Activated naive CD4-positive, alpha-beta T cell treated with anti-CD3 and anti-CD28 coated beads, Interleukin-2, amount 50 U/mL, for 24 hours (primary cell): ENCODE measurements around the gene BICC1.

Experiments
- H3K27ac Mint-ChIP-seq: one replicate; pipeline ENCODE4 v1.8.0; 2021; ENCODE audit warnings: mild to moderate bottlenecking, mixed read lengths
- H3K27me3 Mint-ChIP-seq: one replicate; pipeline ENCODE4 v1.8.0; 2021; ENCODE audit warnings: mixed read lengths
- H3K36me3 Mint-ChIP-seq: one replicate; pipeline ENCODE4 v1.8.0; 2021; ENCODE audit warnings: mixed read lengths
- H3K4me1 Mint-ChIP-seq: one replicate; pipeline ENCODE4 v1.8.0; 2021; ENCODE audit warnings: mixed read lengths
- H3K4me3 Mint-ChIP-seq: one replicate; pipeline ENCODE4 v1.8.0; 2021; ENCODE audit warnings: mild to moderate bottlenecking, mixed read lengths
- H3K9me3 Mint-ChIP-seq: one replicate; pipeline ENCODE4 v1.8.0; 2021; ENCODE audit warnings: mixed read lengths

Gene BICC1

DNA sequence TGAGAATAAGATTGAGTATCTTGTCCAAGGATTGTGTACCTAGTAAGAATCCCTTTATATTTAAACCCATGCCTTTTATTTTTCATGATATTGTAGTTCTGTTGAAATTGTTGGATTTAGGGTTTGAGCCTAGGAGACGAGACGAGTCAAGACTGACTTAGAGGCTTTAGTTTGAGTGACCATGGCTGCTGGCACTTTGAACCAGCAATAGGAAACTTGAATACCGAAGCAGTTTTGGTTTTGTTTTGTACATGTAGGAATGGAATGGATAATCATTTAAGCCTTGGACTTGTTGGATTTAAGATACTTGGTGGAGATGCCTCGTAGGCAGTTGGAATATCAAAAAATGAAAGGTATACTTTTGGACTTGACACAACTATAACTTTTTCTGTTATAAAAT, 229.0 kb downstream of the BICC1 start:
- Mint-ChIP-seq H3K9me3 (no peaks in the 10 kb centered on the region), H3K27me3 (no peaks in the 10 kb centered on the region), H3K27ac (no peak overlapping the region), H3K36me3 (no peaks in the 10 kb centered on the region), H3K4me1 (no peaks in the 10 kb centered on the region), H3K4me3 (no peak overlapping the region)

DNA sequence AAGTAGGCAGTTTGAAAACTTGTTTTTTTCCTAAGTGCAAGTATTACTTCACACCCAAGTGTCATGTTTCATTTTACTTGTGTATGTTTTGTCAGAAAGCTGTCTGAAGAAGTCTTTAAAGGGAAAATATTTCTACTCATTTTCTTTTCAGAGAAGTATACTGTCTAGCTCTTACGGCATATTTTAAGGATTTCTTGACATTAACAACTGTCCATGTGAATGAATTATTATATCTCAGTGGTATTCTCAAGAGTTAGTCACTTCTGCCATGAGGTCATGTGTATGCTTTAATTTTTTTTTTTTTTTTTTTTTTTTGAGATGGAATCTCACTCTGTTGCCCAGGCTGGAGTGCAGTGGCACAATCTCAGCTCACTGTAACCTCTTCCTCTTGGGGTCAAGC, 229.5 kb downstream of the BICC1 start:
- Mint-ChIP-seq H3K27ac (no peak overlapping the region), H3K36me3 (no peaks in the 10 kb centered on the region), H3K4me1 (no peaks in the 10 kb centered on the region), H3K27me3 (no peaks in the 10 kb centered on the region), H3K4me3 (no peak overlapping the region), H3K9me3 (no peaks in the 10 kb centered on the region)

DNA sequence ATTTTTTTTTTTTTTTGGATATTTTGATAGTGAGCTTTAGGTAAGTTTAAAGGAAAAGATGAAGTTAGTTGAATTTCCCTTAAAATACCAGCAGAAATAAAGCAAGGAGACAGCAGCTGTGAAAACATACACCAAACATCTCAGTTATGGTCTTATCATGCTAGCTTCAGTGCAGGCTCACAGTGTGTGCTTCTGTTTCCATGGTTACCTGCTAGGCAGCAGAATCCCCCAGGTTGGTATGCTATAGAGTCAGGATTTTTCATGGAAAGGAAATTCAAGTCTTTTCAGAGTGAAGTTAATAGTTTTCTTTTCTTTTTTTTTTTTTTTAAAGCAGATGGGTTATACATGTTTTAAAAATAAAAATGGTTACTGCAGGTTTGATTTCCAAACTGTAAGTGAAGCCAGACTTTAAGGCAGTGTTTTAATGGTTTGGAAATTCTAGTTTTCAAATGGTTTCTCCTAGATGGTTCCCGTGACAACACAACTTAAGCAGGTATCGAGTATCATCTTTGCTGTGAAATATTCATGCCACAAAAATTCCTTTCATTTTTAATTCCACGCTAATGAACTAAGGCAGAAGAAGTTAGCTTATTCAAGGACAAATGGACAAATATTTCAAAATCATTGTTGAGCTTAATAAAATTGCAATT, 230.9 kb downstream of the BICC1 start:
- Mint-ChIP-seq H3K27me3 (no peaks in the 10 kb centered on the region), H3K4me3 (no peak overlapping the region), H3K36me3 (no peaks in the 10 kb centered on the region), H3K4me1 (no peaks in the 10 kb centered on the region), H3K9me3 (no peaks in the 10 kb centered on the region), H3K27ac (no peak overlapping the region)

DNA sequence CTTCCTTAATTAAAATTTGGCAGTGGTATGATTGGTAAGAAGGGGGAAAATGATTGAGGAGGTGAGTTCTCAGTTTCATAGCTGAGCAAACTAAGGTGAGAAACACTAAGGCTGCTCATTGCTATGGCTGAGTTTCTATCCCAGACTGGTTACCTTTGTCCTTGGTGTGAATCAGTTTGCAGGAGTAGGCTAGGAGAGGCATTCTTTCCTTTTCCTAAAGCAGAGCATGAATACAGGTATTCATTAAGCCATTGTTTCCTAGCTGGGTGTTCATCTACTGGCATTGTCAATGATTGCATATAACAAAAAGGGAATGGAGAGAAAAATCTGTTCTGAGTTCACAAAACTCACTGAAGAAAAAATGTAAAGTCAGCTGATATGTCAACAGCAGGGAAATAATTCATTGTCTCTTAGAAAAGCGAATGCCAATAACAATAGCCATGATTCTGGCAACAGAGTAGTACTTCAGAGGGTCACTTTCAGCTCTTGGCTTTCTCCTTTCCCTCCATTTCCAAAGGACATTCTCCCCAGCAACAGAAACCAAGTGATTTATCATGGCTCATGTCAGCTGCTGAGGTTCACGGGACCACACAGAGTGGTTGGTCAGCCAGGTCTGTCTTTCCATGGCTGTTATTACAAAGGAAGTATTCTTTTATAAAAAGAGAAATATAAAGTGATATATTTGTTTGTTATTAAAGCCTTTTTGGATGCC, 234.0 kb downstream of the BICC1 start:
- Mint-ChIP-seq H3K27ac (no peak overlapping the region), H3K36me3 (no peaks in the 10 kb centered on the region)

DNA sequence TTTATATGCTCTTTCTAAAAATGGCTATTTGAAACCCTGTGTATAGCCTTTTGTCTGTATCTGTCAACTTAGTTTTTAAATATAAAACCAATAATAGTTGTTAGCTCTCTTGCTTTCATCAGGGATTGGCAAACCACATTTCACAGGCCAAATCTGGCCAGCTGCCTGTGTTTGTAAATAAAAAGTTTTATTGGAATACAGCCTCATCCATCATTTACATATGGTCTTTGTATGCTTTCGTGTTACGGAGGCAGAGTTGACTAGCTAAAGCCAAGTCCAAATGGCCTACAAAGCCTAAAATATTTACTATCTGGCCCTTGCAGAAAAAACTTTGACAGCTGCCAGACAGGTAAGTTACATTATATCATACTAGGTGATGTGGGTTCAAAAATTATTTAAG, 235.0 kb downstream of the BICC1 start:
- Mint-ChIP-seq H3K36me3 (no peaks in the 10 kb centered on the region), H3K27me3 (no peaks in the 10 kb centered on the region), H3K27ac (no peak overlapping the region), H3K9me3 (no peaks in the 10 kb centered on the region), H3K4me3 (no peak overlapping the region), H3K4me1 (no peaks in the 10 kb centered on the region)

More for the DNA sequence above, 234.0 kb downstream of the BICC1 start:
- H3K27me3 Mint-ChIP-seq: no peaks in the 10 kb centered on the region
- H3K4me1 Mint-ChIP-seq: no peaks in the 10 kb centered on the region
- no peaks in the 10 kb centered on the region for H3K9me3 Mint-ChIP-seq
- no peak overlapping the region for H3K4me3 Mint-ChIP-seq

DNA sequence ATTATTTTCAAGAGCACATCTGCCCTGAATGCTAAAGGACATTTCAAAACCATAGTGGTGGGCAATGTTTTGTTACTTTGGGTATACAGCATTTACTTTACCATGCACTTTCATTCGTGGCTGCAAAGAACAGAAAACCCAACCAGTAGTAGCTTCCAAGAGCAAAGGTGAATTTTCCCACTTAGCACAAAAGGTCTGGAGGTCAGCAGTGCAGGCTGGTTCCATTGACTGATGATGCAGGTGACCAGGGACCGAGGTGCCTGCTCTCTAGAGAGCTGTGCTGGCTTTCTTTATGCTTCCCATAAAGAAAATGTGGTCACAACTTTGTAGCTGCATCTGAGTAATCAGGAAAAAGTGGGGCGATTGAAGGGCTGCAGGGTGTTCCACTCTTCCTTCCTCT, 240.0 kb downstream of the BICC1 start:
- Mint-ChIP-seq H3K27ac (no peak overlapping the region), H3K36me3 (no peaks in the 10 kb centered on the region), H3K9me3 (no peaks in the 10 kb centered on the region), H3K4me3 (no peak overlapping the region), H3K27me3 (peaks cover 4% of the 10 kb centered on the region), H3K4me1 (no peaks in the 10 kb centered on the region)

DNA sequence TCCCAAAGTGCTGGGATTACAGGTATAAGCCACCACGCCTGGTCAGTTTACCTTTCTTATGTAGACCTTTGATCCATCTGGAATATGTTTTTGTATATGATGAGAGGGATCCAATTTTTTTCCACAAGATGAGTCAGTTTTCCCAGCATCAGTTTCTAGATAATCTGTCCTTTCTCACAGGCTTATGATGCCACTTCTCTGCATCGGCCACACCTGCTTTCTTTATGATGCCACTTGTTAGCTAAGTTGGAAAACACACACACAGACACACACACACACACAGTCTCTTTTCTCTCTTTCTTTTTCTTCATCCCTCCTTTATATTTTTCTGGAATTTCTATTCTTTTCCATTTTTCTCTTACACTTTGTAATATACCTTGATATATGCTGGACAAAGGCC, 240.8 kb downstream of the BICC1 start:
- peaks cover 4% of the 10 kb centered on the region for H3K27me3 Mint-ChIP-seq
- H3K4me1 Mint-ChIP-seq: no peaks in the 10 kb centered on the region
- no peak overlapping the region for H3K4me3 Mint-ChIP-seq
- no peaks in the 10 kb centered on the region for H3K36me3 Mint-ChIP-seq
- H3K9me3 Mint-ChIP-seq: no peaks in the 10 kb centered on the region
- H3K27ac Mint-ChIP-seq: no peak overlapping the region

DNA sequence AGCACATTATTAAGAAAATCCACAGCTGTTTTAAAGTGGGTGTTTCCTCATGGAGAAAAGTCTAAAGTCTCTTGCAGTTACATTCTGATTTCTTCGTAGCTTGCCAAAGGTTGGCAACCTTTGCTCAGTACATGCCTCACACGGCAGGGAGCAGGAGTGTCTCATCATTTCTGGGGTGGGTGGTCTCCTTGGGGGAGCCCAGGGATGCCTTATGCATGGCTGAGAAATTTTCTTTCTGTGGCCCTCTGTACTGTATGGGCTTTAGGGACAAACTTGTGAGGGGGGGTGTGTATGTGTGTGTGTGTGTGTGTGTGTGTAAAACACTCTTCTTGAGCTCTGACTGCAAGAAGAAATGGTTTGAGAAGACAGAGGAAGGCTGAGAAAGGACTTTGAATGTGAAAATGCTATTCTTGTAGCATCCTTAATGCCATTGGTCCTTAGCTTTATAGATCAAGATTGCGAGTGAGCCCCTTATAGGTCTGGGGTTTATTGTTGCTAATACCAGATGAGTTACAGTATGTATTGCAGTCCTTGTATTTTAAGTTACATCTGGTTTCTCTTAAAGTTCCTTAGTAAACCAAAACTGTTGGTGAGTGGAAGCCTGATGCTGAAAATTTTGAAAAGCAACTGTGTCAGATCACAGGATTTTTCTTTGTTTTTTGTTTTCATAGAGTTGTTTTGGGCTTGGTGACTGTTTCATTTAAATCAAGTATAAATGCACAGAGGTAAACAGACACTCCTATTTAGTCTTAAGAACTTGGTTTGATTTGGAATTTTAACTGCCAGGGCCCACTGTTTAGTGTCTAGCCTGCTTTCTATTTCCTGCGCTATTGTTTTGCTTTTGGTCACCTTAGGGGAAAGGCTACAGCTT, 242.0 kb downstream of the BICC1 start:
- H3K4me1 Mint-ChIP-seq: no peaks in the 10 kb centered on the region
- no peak overlapping the region for H3K4me3 Mint-ChIP-seq
- H3K36me3 Mint-ChIP-seq: no peaks in the 10 kb centered on the region
- no peaks in the 10 kb centered on the region for H3K9me3 Mint-ChIP-seq
- H3K27me3 Mint-ChIP-seq: peaks cover 4% of the 10 kb centered on the region
- no peak overlapping the region for H3K27ac Mint-ChIP-seq

DNA sequence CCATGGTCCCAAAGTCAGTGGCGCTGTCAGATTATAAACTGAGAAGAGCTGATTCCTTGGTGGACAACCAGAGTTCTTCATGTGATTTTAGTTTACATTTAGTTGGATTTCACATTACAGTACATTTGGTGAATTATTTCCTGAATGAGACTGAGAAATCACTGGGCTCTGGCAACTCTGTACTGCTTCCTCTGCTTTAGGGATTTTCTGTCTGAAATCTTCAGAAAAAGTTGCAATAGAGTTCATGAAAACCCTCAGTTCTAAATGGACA, 242.6 kb downstream of the BICC1 start:
- Mint-ChIP-seq H3K36me3 (no peaks in the 10 kb centered on the region), H3K4me3 (no peak overlapping the region), H3K4me1 (no peaks in the 10 kb centered on the region), H3K27me3 (peaks cover 4% of the 10 kb centered on the region), H3K27ac (no peak overlapping the region), H3K9me3 (no peaks in the 10 kb centered on the region)

DNA sequence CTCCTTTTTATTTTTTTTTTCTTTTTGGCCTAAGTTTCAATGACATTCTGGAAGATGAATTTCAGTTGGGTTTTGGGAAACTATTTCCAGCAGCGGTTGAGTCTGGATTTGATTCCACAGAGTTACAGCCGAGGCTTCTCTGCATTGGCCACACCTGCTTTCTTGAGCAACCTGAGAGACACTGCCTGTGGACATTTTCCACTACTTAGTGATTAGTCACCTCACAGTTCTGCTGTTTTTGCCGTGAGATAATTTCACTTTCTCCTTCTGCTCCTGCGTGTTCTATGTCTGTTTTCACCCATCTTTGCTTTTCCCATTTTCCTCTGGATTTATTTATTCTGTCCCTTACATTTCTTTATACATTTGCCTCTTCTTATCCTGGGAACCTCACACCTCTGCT, 243.0 kb downstream of the BICC1 start:
- Mint-ChIP-seq H3K27me3 (peaks cover 4% of the 10 kb centered on the region), H3K9me3 (no peaks in the 10 kb centered on the region), H3K36me3 (no peaks in the 10 kb centered on the region), H3K27ac (no peak overlapping the region), H3K4me3 (no peak overlapping the region), H3K4me1 (no peaks in the 10 kb centered on the region)

DNA sequence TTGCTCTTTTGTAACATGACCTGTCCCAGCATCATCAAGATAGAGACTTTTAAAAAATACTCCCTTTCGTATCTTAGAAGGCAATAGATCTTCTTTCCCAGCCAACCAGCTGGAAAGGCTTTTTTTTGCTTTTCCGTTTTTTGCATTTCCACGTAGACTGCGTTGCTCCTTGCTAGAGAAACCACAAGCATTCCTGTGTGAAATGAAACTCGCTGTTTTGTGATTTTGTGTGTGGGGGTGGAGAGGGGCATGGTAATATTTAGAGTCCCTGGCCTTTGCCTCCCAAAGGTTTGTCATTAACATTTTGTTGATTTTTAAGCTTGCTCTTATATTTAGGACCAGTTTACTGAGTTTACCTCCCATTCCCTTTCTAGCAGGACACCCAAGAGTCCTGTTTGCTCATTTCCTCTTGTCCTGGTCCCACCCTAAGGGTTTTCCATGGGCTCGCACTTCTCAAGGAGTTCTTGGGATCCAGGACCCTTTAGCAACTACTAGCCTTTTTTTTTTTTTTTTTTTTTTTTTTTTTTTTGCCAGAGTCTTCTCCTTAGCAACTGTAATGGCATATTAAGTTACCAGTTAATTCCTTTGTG, 243.6 kb downstream of the BICC1 start:
- H3K27me3 Mint-ChIP-seq: peaks cover 4% of the 10 kb centered on the region
- H3K4me3 Mint-ChIP-seq: no peak overlapping the region
- no peak overlapping the region for H3K27ac Mint-ChIP-seq

DNA sequence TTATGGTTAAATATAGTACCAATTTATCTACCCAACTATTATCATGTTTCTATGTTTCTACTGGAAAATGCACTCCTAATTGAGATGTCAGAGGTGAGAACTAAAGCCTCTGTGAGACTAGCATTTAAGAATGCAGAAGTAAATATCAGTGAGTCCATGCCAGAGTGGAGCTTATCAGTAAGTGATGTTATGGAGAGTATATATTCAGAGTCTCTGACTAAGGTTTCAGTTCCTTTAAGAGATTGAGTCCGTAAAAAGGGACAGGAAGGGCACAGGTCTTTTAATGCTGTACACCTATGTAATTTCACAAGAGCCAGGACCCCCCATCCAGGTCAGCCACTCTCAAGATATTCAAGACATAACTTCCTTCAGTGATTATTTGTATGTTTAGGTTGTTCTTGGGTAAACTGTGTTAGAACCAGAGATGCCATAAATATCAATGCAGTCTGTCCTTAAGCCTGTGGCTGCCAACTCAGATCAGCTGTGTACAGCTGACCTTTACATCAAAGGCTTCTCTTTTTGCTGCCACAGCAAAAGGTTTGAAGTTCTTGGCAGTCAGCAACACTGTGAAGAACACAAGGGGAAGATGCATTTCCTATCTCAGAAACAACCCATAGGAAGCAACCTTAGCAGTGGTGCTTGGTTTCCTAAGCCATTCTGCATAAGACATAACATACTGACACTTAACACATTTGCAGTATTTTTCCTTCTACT, 244.8 kb downstream of the BICC1 start:
- no peak overlapping the region for H3K27ac Mint-ChIP-seq
- H3K27me3 Mint-ChIP-seq: peaks cover 4% of the 10 kb centered on the region
- H3K4me3 Mint-ChIP-seq: no peak overlapping the region
- no peaks in the 10 kb centered on the region for H3K4me1 Mint-ChIP-seq
- no peaks in the 10 kb centered on the region for H3K36me3 Mint-ChIP-seq
- no peaks in the 10 kb centered on the region for H3K9me3 Mint-ChIP-seq

More for the DNA sequence above, 243.6 kb downstream of the BICC1 start:
- no peaks in the 10 kb centered on the region for H3K9me3 Mint-ChIP-seq
- H3K4me1 Mint-ChIP-seq: no peaks in the 10 kb centered on the region
- H3K36me3 Mint-ChIP-seq: no peaks in the 10 kb centered on the region

DNA sequence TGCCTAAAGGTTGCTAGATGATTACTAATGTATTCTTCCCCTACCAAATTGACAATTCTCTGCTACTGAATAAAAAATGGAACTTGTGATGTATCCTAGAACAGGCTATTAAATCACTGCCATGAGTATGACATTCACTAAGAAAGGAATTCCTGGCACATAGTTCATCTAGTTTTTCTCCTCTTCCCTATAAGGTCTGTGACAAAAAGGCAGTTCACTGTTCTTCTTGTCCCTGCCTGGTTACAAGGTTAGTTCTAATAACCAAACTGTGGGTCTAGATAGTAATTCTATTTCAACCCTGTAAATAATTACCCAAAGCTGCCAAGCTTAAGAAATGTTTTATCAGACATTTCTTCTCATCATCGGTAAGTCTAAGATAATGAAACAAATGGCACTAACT, 245.6 kb downstream of the BICC1 start:
- Mint-ChIP-seq H3K4me1 (no peaks in the 10 kb centered on the region), H3K4me3 (no peak overlapping the region), H3K9me3 (no peaks in the 10 kb centered on the region), H3K27me3 (peaks cover 4% of the 10 kb centered on the region), H3K36me3 (no peaks in the 10 kb centered on the region), H3K27ac (no peak overlapping the region)

DNA sequence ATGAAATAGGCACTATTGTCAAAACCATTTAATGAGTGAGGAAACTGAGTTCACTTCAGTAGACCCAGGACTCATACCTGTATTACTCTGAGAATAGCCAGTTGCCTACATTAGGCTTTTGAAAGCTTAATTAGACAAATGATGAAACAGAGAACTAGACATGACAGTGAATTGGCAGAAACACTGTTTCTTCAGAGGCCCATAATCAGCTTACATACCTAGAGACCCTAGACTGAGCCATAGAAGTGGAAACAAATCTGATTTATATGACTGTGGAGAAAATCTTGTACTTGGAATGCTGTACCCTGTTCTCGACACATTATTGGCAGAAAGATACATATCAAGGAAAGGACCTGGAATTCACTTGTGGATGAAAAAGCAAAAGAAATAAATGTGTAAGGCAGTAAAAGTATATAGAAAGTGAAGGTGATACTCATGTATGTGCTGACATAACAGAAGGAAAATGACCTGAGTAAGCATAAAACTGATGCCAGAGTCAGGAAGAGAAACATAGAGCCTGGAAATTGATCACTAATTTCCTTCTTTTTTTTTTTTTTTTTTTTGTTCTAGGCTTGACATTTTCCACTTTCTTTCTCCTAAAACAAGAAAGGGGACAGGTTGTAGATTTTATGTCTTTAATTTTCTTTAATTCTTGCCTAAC, 251.5 kb downstream of the BICC1 start:
- H3K4me3 Mint-ChIP-seq: no peak overlapping the region
- H3K27ac Mint-ChIP-seq: no peak overlapping the region
- no peaks in the 10 kb centered on the region for H3K4me1 Mint-ChIP-seq
- peaks cover 5% of the 10 kb centered on the region for H3K9me3 Mint-ChIP-seq
- H3K36me3 Mint-ChIP-seq: no peaks in the 10 kb centered on the region
- H3K27me3 Mint-ChIP-seq: no peaks in the 10 kb centered on the region

DNA sequence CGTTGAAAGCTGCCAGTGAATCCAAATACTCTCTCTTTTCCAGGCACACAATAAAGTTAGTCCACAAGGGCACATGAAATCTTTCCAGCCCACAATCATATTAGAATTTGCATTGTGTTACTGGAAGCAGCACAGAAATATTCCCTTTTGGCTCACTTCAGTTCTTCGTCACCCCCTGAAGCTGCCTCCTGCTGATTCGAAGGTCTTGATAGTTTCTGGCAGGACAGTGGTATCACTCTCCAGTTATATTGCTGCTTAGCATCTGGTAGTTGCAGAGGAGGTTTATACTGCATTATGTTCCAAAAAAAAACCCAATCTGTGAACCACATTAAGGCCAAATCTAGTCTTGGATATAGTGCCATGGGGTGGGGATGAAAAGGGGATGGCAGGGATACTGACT, 253.2 kb downstream of the BICC1 start:
- Mint-ChIP-seq H3K27ac (no peak overlapping the region), H3K4me1 (no peaks in the 10 kb centered on the region), H3K9me3 (peaks cover 5% of the 10 kb centered on the region), H3K4me3 (no peak overlapping the region), H3K27me3 (no peaks in the 10 kb centered on the region), H3K36me3 (no peaks in the 10 kb centered on the region)
